NCI-H345 (cell line): ENCODE data around the gene NCAM1.

ENCODE experiments used
- DNase-seq: peaks from one replicate; lab custom pipeline; 2025; lab: John Stamatoyannopoulos, UW

NCAM1 gene

GRCh38 chr11:113251281-113251680, 290.1 kb downstream of the NCAM1 start:
- DNase-seq = no peak

GRCh38 chr11:113253406-113253805, 292.2 kb downstream of the NCAM1 start:
- no peak for DNase-seq

- no peak for DNase-seq
Measured at GRCh38 chr11:113255096-113255495, 293.9 kb downstream of the NCAM1 start.

GRCh38 chr11:113255741-113256140, 294.5 kb downstream of the NCAM1 start:
- DNase-seq = no peak

- no peak for DNase-seq
Measured at GRCh38 chr11:113256431-113257202, 295.4 kb downstream of the NCAM1 start.

GRCh38 chr11:113260096-113260425, 298.8 kb downstream of the NCAM1 start:
- no peak for DNase-seq

GRCh38 chr11:113260541-113260940, 299.3 kb downstream of the NCAM1 start:
- no peak for DNase-seq

- no peak for DNase-seq
Measured at GRCh38 chr11:113261709-113262475, 300.7 kb downstream of the NCAM1 start.

- DNase-seq = no peak
Measured at GRCh38 chr11:113262594-113262993, 301.4 kb downstream of the NCAM1 start.

- DNase-seq = no peak
Measured at GRCh38 chr11:113263458-113264259, 302.4 kb downstream of the NCAM1 start.

GRCh38 chr11:113265362-113265761, 304.1 kb downstream of the NCAM1 start:
- no peak for DNase-seq

- no peak for DNase-seq
Measured at GRCh38 chr11:113267493-113267892, 306.3 kb downstream of the NCAM1 start.

- DNase-seq = no peak
Measured at GRCh38 chr11:113269096-113269495, 307.9 kb downstream of the NCAM1 start.

- no peak for DNase-seq
Measured at GRCh38 chr11:113269636-113270035, 308.4 kb downstream of the NCAM1 start.

- DNase-seq = no peak
Measured at GRCh38 chr11:113270080-113270479, 308.9 kb downstream of the NCAM1 start.

GRCh38 chr11:113271551-113272245, 310.5 kb downstream of the NCAM1 start:
- no peak for DNase-seq

- DNase-seq = no peak
Measured at GRCh38 chr11:113272281-113272680, 311.1 kb downstream of the NCAM1 start.

- no peak for DNase-seq
Measured at GRCh38 chr11:113272927-113273615, 311.9 kb downstream of the NCAM1 start.

GRCh38 chr11:113273720-113274119, 312.5 kb downstream of the NCAM1 start:
- DNase-seq = no peak

GRCh38 chr11:113274713-113275582, 313.7 kb downstream of the NCAM1 start:
- DNase-seq = no peak
